ENCODE results near the gene KLB.

The KLB gene

GRCh38 chr4:39466747-39467146, 60.0 kb downstream of the KLB start:
- TF ChIP-seq CTCF (IDR thresholded peaks at IDR 0.05; ENCODE audit: low read depth, low read length, missing control alignments): no peak
- no peaks in the 10 kb centered on the region for H3K27me3 ChIP-seq (replicated peaks)
- H3K36me3 ChIP-seq (replicated peaks): peaks cover 3% of the 10 kb centered on the region
- no peak overlapping the region for H3K4me3 ChIP-seq (ENCODE audit: low read depth, low read length)
- in situ Hi-C loops (cut with HindIII; ENCODE audit: low pct_ligation_motif_present, low sequenced_read_pairs): no loop called here
- no peak for DNase-seq
- H3K27ac ChIP-seq: no peak overlapping the region

GRCh38 chr4:39467464-39467863, 60.7 kb downstream of the KLB start:
- peaks cover 7% of the 10 kb centered on the region for H3K36me3 ChIP-seq (replicated peaks)
- TF ChIP-seq CTCF (IDR thresholded peaks at IDR 0.05; ENCODE audit: low read depth, low read length, missing control alignments): no peak
- no peak for DNase-seq
- H3K4me3 ChIP-seq (ENCODE audit: low read depth, low read length): no peak overlapping the region
- H3K27ac ChIP-seq: no peak overlapping the region
- in situ Hi-C loops (cut with HindIII; ENCODE audit: low pct_ligation_motif_present, low sequenced_read_pairs): no loop called here
- H3K27me3 ChIP-seq (replicated peaks): no peaks in the 10 kb centered on the region

- Histone ChIP-seq H3K4me3 (ENCODE audit: low read depth, low read length) (no peak overlapping the region), H3K27ac (peak overlapping the region; percentile 8), H3K27me3 (replicated peaks) (no peaks in the 10 kb centered on the region), H3K36me3 (replicated peaks) (peaks cover 9% of the 10 kb centered on the region)
- in situ Hi-C loops (cut with HindIII; ENCODE audit: low pct_ligation_motif_present, low sequenced_read_pairs): no loop called here
- DNase-seq: peak; percentile 81
- TF ChIP-seq CTCF (IDR thresholded peaks at IDR 0.05; ENCODE audit: low read depth, low read length, missing control alignments): peak; percentile 88
Observed at GRCh38 chr4:39469429-39470077, 62.8 kb downstream of the KLB start.

GRCh38 chr4:39470402-39470801, 63.7 kb downstream of the KLB start:
- Histone ChIP-seq H3K36me3 (replicated peaks) (peaks cover 9% of the 10 kb centered on the region), H3K27me3 (replicated peaks) (no peaks in the 10 kb centered on the region), H3K4me3 (ENCODE audit: low read depth, low read length) (no peak overlapping the region), H3K27ac (no peak overlapping the region)
- no peak for TF ChIP-seq CTCF (IDR thresholded peaks at IDR 0.05; ENCODE audit: low read depth, low read length, missing control alignments)
- no peak for DNase-seq
- in situ Hi-C loops (cut with HindIII; ENCODE audit: low pct_ligation_motif_present, low sequenced_read_pairs): no loop called here

GRCh38 chr4:39472396-39472795, 65.7 kb downstream of the KLB start:
- no peak for TF ChIP-seq CTCF (IDR thresholded peaks at IDR 0.05; ENCODE audit: low read depth, low read length, missing control alignments)
- Histone ChIP-seq H3K27ac (no peak overlapping the region), H3K27me3 (replicated peaks) (no peaks in the 10 kb centered on the region), H3K36me3 (replicated peaks) (peaks cover 9% of the 10 kb centered on the region), H3K4me3 (ENCODE audit: low read depth, low read length) (no peak overlapping the region)
- in situ Hi-C loops (cut with HindIII; ENCODE audit: low pct_ligation_motif_present, low sequenced_read_pairs): no loop called here
- no peak for DNase-seq

All from brain microvascular endothelial cell (primary cell).